GM19468 (cell line): ENCODE data around the gene PLPP3.

Source experiments
- ATAC-seq: cut with Tn5 transposase; IDR thresholded peaks from one replicate; pipeline ENCODE4 v1.9.1; 2021; ENCODE audit warnings: mild to moderate bottlenecking, moderate library complexity, moderate number of reproducible peaks; ENCODE audit not compliant: unreplicated experiment; ENCODE audit errors: extremely low read depth

Gene PLPP3

DNA sequence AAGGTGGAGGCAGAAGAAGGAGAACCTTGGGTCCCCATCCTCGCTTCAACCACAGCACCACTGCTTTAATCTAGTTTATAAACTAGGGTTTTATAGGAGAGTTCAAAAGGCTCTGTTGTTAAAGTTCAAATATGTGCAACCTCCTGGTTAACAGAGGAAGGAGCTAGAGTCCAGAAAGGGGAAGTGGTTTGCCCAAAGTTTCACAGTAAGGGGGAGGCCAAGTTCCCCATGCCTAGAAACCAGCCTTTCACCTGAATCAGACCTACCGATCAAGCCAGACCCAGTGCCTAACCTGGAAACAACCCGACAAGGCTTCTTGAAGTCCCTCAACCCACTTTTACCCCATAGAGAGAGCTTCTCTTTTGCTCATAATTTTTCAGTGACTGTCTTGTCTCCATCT, 106.5 kb downstream of the PLPP3 start:
- ATAC-seq = no peak

DNA sequence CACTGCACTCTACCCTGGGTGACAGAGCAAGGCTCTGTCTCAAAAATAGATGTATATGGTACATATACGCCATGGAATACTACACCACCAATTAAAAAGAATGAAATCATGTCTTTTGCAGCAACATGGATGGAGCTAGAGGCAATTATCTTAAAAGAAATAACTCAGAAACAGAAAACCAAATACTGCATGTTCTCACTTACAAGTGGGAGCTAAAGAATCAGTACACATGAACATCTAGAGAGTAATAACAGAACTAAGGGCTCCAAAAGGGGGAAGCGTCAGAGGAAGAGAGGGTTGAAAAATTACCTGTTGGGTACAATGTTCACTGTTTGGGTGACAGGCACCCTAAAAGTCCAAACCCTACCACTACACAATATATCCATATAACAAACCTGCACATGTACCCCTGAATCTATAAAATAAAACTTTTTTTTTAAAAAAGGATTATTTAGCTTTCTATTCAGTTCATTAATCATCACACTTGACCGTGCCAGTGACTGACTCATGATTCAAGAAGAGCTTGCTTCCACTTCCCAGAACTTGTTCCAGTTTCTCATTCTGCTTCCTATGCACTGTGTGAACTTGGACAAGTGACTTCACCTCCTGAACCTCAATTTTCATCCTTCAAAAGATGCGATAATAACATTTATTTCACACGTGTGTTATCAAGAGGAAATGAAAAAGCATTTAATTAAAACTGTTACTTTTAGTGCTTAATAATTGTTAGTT, 109.6 kb downstream of the PLPP3 start:
- no peak for ATAC-seq

DNA sequence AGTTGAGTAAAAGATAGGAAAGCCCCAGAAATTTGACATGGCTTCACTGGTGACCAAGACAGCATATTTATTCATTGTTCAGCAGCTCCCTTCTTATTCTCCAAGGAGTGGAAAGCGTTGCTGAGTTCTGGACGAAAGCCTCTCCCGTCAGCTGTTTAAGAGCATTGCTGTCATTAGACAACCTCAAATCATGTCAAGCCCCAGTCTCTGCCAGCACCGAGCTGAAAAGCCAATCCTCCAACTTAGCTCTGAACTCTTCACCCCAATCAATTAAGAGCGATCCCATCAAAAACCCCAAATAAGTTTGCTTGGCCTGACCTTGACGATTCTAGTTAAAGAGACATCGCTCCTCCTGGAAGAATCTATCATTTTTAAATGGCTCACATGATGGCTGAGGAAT, 110.8 kb downstream of the PLPP3 start:
- ATAC-seq = no peak

DNA sequence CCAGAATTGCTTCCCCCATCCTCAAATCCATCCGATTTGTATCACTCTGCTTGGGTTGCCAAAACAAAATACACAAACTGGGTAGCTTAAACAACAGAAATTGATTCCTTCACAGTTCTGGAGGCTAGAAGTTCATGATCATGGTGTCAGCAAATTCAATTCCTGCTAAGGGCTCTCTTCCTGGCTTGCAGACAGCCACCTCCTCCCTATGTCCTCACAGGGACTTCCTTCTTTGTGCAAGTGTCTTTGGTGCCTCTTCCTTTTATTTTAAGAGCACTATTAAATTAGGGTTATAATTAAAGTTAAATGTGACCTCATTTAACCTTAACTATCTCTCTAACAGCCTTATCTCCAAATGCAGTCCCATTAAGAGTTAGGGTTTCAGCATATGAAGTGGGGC, 112.8 kb downstream of the PLPP3 start:
- no peak for ATAC-seq

DNA sequence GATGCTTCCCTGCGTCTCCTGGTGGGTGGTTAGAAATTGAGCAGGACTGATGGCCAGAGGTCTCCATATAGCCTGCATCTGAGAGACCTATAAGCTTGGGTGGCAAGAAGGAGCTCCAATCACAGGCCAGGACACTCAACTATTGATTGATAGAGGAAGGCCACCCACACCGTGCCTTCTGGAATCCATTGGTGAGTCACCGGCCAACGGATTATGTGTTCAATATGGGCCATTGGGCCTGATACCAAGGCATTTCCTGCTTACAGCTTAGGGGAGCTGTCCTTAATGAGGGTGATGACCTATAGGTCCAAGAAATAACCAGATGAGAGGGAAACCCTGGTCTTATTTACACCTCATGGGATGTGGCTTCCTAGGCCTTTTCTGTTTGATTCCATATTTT, 115.1 kb downstream of the PLPP3 start:
- no peak for ATAC-seq

DNA sequence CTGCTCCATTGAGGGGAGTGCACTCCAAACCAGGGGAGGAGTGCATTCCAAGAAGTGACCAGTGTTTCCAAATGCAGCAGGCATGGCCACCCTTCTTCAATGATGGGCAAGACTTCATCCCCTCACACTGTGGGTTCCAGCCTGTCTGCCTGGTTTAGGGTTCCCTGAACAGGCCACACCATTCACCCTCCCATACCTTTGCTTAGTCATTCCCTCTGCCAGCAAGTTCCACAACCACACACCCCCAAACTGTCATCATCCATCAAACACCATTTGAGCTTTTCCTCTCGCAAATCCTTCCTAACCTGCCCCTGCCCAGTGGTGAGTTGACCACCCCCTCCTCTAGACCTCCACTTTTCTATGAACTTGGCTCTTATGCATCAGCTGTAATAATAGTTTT, 116.0 kb downstream of the PLPP3 start:
- ATAC-seq = no peak

DNA sequence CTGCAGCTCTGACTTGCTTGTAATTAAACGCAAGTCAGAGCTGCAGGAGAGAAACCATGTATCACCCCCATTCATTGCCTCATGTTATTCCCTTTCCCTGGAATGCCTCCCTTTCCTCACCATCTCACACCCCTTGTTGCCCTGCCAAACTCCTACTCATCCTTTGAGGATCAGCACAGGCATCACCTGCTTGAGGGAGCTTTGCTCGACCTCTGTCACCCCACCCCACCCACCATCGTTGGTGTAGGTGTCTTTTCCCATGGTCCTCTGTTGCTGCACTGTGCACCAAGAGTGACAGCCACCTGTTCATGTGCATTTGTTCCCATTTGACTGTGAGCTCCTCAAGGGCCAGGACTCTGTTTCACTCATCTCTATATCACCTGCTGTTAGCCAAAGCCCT, 117.2 kb downstream of the PLPP3 start:
- ATAC-seq = no peak

DNA sequence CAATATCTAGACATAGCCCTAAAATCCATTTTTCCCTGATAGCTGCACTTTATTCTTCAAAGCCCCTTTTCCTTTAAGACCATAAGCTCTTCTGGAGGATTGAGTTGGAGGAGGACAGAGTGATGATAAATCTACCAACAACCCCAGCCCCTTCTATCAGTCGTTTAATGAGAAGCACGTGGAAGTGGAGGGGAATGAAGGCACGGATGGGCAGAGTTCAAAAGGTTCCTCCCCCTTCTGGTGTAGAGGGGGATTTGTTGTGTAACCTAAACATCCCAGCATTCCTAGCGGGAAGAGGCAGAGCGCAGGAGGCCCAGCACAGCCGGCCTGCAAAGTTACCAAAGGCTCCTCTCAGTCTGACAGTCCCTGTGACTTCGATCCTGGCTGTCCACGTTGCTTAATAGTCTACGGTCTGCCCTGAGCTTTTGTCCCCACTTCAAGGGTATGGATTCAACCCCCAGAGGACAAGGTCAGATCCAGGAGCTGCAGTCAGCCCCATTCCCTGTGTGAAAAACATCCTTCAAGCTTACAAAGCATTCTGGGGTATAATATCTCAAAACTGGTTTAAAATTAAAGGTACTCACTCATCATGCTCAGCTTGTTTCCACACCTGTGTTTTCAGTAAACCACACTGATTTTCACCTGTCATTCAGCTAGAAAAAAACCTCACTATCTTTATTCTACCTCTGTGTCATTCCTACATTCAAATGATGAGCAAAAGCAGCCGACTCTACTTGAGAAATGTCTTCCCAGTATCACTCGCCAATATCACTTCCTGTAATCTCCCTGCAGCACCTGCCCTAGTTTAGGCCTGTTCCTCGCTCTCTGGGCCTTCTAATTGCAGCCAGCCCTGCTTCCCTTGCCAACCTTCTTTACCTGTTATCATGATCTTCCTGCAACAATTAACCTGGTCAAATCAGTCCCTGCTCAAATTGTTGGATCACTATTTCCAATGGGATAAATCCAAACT, 117.9 kb downstream of the PLPP3 start:
- ATAC-seq = no peak

DNA sequence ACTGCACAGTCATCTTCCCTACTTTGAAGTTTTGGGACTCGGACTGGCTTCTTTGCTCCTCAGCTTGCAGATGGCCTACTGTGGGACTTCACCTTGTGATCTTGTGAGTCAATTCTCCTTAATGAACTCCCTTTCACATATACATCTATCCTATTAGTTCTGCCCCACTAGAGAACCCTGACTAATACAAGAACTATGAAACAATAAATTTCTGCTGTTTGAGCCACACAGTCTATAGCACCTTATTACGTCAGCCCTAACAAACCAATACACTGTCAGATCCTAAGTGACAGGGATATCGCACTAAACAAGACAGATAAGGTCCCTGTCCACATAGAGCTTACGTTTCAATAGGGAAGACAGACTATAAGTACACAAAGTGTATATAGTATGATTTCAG, 120.1 kb downstream of the PLPP3 start:
- ATAC-seq = no peak

DNA sequence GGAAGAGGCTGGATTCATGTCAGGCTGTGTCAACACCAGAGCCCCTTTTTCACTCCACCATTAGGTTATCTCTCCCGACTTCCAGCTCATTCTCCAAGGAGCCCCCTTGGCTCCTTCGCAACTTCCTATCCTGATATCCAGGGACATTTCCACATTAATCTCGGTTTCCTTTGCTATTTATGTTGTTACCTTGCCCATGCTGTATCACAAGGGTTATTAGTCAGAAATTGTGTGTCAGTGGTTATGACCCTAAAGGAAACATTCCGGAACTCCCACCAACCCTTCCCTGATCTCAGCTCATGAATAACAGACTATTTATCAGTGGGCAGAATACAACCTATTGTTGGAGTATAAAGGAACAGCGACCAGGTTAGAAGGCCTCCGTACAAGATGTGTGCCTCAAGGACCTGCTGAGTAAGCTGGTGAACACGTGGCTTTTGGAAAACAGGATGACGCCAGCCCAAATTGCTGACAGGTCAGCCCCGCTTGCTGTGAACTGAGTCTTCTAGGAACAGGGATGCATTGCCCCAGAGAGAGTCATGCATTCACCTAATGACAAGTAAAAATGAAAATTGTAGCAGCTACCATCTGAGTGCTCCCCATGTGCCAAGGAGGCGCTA, 121.5 kb downstream of the PLPP3 start:
- no peak for ATAC-seq

DNA sequence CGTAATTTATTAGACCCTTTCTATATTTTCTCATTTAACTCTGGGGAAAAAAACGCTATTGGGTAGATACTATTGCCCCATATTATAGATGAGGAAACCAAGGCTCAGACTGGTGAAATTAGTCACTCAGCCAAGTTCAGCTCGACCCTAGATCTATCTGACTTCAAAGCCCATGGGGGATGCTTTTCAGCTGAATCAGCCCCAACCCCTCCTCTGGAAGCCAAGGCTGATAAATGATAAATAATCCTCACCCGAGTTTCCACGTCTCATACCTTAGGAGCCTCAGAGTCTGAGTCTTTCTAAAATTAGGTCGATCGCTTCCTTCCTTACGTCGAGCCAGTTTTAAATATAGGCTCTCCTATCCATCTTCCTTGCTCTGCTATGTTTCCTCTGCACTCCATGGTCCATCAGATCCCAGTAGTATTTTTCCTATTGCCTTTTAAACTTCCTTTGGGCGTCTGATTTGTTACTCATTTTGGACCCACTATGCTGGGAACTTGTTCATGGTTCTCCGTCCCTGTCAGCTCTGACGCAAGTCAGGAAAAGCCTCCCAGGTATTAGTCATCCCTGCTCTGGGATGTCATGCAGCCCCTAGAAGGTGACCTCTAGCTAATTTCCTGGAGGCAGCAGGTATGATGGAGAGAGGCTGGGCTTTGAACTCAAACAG, 122.8 kb downstream of the PLPP3 start:
- no peak for ATAC-seq

DNA sequence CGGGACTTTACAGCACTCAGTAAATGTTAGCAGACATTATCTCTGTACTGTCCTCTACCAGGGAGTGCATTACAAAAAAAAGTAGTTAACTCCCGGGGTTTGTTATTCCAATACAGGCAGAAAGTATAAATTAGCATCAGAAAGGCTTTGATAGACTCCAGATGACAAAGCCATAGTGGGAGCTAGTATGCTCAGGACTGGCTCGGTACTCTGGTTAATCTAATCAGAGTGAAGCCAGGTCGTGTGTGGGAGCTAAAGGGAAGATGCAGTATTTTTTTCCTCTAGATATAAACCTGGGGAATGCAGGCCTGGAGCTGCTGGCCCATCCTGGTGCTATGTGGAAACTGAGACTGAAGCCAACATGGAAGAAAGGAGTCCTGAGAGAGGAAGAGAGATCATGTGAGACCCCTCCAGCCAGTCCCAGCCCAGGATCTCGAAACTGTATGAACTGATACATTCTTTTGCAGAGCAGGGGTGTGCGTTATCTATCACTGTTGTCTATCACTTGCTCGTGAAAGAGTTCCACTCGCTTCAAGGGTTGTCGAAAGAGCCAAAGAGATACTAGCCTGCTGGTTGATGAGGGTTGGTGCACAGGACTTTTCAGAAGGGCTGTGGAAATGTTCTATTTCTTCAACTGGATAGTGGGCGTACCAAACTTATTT, 125.8 kb downstream of the PLPP3 start:
- no peak for ATAC-seq

DNA sequence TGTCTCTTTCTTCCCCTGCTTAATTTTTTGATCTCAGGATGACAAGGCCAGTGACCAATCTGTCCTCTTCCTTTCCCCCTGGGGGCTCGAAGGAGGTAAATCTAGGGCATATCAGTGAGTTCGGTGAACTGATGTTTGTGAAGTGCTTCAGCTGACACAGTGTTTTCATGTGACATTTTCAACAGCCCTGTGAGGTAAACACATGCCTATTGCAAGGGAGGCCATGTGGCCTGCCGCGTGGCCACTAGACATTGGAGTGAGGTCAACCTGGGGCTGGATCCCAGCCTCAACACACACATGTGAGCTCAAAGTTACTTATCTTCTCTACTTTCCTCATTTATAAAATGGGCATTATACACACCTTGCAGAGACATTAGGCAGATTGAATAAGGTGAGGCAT, 126.3 kb downstream of the PLPP3 start:
- no peak for ATAC-seq

DNA sequence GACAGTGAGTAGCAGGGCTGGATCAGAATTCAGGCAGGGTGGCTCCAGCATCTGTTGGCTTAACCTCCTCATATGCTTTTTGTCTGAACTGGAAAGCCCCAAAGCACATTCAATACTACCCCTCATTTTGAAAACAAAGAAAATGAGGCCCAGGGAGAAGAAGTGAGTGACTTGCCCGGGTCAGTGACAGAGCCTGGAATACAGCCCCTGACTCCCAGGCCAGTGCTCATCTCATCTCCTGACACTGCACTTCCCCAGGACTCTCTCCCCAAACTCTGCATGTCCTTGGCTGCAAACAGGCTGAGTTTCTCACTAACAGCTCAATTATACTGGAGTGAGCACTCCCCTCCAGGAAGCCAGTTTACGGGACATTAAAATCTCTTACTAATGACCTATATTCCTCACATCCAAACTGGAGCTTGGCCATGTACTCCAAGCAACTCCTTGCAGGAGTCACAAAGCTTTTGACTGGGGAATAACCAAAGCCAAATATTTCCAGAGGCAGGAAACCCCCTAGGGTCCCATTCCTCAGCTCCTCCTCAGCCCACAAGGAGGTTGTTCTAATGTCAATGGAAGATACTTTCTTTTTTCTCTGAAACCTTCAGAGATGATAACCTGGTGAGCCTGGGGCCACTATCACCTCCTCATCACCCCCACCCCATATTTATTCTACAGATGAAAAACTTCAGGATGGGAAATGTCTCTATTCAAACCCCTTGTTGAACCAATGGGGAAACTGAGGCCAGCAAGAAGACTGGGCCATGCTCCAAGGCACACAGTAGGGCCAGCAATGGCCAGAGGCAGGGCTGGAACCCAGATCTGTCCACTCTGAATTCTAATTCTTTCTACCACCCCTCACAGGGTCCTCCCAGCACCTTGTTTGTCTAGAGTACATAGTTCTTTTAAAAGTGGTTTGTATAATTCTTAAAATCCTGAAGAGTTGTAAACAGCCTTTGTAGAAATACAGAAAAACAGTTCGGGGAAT, 127.0 kb downstream of the PLPP3 start:
- ATAC-seq = no peak

DNA sequence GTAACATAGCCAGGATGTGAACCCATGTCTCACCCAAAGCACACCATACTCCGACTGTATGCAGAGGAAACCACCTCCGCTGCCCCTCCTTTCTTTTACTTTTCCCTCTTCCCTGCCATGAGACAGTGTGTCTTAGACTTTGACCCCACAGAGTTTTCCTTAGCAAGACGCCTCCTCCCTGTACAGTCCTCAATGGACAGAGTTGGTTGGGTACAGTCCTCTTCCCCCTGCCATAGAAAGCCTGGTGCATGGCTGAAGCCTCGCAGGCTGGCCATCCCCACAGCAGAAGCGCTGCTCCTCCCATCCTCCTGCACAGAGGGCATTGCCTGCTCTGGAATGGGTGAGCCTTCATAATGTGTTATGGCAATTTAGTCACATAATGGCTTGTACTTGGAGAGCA, 127.9 kb downstream of the PLPP3 start:
- no peak for ATAC-seq

DNA sequence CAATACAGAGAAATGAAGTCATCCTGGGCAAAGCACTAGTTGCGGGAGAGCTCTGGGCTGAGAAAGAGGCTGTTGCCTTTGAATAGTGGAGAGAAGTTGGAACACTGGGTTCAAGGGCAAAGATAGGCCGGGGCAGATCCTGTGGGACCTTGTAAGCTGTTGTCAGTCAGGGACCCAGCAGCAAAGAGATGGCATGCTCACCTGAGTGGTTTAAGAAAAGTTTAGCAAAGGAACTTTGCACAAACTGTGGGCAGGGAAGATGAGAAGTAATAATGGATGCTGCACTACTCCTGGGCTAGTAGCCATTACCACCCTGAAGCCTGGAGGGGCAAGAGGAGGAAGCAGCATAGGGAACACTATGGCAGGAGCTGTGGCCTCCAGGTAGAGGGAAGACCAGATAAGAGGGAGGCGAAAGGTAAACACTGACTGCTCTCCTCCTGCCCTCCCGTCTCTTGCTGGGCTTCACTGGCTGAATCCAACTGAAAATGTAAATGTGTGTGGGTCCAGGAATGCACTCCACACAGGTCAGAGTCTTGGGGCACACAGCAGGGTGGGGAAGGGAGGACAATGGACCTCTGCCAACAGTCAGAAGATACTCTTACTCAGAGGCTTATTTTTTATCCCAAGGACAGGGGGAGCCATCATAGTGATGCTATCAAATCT, 129.2 kb downstream of the PLPP3 start:
- ATAC-seq = no peak

DNA sequence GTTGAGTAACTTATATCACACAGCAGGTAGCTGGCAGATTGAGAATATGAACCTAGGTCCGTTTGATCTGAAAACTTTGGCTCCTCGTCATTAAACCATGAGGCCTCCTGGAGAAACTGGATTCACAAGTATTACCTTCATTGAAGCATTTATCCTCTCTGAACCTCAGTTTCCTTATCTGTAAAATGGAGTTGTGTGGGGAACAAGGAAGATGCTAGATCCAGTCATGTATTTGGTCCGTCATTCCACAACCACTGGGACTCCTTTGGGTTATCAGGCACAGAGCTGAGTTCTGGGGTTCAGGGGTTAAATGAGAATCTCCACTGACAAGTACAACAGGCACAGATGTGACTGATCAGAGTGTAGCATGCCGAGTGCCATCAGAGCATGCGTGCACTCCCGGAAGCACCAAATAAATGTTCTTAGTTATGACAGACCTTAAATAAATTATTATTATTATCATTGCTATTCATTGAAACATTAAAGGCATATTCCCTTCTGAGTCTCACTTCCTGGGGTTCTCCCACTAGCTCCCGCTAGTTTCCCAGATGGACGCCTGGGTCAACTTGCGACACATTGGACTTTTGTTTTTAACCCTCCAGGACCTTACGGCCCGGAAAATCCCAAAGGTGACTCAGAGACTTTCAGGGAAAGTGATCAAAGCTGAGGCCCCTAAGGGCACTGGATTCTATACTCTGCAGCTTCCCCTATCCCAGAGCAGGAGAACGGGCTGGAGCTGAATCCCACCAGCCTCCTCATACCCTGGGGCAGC, 130.6 kb downstream of the PLPP3 start:
- no peak for ATAC-seq

DNA sequence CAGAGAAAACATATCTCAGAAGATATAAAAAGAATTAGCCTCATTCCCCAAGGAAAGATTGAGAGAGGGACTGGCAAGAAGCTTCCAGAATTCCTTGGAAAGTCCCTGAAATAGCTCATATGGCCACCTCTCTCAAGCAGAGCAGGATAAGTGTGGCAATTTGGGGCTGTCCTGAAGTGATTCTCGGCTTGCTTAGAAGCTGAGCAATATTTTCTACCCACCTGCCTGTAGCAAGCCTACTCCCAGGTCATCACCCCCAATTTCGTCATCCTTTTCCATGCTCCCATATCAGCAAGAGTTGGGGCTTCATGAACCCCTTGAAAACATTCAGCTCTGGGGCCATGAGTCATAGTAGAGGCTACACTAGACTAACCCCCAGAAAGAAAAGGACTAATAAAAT, 131.5 kb downstream of the PLPP3 start:
- no peak for ATAC-seq
